Glutamatergic neuron (in vitro differentiated cells): ENCODE measurements around the gene DYNLRB1. TPM values are rescaled to one million over a fixed set of nuclear protein-coding genes. Genes with fewer than 3 reads are reported as not detected.
A peak's percentile ranks its signal among the peaks of the same experiment; 100 is the strongest.

Source experiments
- DNase-seq: peaks from one replicate; pipeline ENCODE4 v3.0.0; 2022
- H3K27ac Mint-ChIP-seq: one replicate; pipeline ENCODE4 v1.8.0; 2020; ENCODE audit warnings: mild to moderate bottlenecking, mixed read lengths, inconsistent platforms; ENCODE audit not compliant: unreplicated experiment
- H3K27me3 Mint-ChIP-seq: one replicate; pipeline ENCODE4 v1.8.0; 2020; ENCODE audit warnings: mild to moderate bottlenecking, moderate library complexity, mixed read lengths, inconsistent platforms; ENCODE audit not compliant: unreplicated experiment
- H3K36me3 Mint-ChIP-seq: one replicate; pipeline ENCODE4 v1.8.0; 2020; ENCODE audit warnings: mild to moderate bottlenecking, mixed read lengths, inconsistent platforms; ENCODE audit not compliant: unreplicated experiment
- H3K4me1 Mint-ChIP-seq: one replicate; pipeline ENCODE4 v1.8.0; 2020; ENCODE audit warnings: mild to moderate bottlenecking, low read depth, mixed read lengths, inconsistent platforms; ENCODE audit not compliant: unreplicated experiment
- H3K4me3 Mint-ChIP-seq: one replicate; pipeline ENCODE4 v1.8.0; 2020; ENCODE audit warnings: mild to moderate bottlenecking, mixed read lengths, inconsistent platforms; ENCODE audit not compliant: unreplicated experiment
- H3K9me3 Mint-ChIP-seq: one replicate; pipeline ENCODE4 v1.8.0; 2020; ENCODE audit warnings: mild to moderate bottlenecking, moderate library complexity, mixed read lengths, inconsistent platforms; ENCODE audit not compliant: unreplicated experiment
- long read RNA-seq: library from polyadenylated mRNA; unstranded; transcript quantifications from one replicate; pipeline ENCODE4 v2.0.0, GENCODE V29; 2020; ENCODE audit not compliant: unreplicated experiment
- total RNA-seq: library from RNA; stranded (reverse); fragmentation: NEBNext Ultra II Directional; extraction: Animal tissue kit (Norgen Biotek cat#: 25700); gene quantifications from one replicate; pipeline ENCODE4 v1.2.1, GENCODE V29; 2021; ENCODE audit not compliant: unreplicated experiment
- TF ChIP-seq, protein P1 (sequence below): fragments of 200-600 bp; sonication (generic); IDR thresholded peaks from one replicate; pipeline ENCODE4 v1.5.0; 2021; ENCODE audit not compliant: partially characterized antibody, unreplicated experiment

The DYNLRB1 gene
- 185 TPM for total RNA-seq
- long read RNA-seq, transcript DYNLRB1-202 (4 exons, 675 nt), result major isoform, 106 of 120 reads
- long read RNA-seq, partial matches to known transcripts, result 6 of 120 reads
- long read RNA-seq, other reads (novel, unspliced or antisense), result 6 of 120 reads

GRCh38 chr20:34516247-34517113 lies at the start of gene DYNLRB1:
DYNLRB1 (plus strand) TSS chr20:34516422; CDS start chr20:34516459, 37 bp downstream.
- Mint-ChIP-seq H3K9me3 (peaks cover 14% of the 10 kb centered on the region), H3K36me3 (no peaks in the 10 kb centered on the region), H3K4me3 (peak within 1 kb of the TSS; percentile 98), H3K27me3 (peaks cover 7% of the 10 kb centered on the region), H3K27ac (peak within 1 kb of the TSS; percentile 98), H3K4me1 (peaks cover 11% of the 10 kb centered on the region)
- DNase-seq, result peak; percentile 99
- TF ChIP-seq, protein P1, sequence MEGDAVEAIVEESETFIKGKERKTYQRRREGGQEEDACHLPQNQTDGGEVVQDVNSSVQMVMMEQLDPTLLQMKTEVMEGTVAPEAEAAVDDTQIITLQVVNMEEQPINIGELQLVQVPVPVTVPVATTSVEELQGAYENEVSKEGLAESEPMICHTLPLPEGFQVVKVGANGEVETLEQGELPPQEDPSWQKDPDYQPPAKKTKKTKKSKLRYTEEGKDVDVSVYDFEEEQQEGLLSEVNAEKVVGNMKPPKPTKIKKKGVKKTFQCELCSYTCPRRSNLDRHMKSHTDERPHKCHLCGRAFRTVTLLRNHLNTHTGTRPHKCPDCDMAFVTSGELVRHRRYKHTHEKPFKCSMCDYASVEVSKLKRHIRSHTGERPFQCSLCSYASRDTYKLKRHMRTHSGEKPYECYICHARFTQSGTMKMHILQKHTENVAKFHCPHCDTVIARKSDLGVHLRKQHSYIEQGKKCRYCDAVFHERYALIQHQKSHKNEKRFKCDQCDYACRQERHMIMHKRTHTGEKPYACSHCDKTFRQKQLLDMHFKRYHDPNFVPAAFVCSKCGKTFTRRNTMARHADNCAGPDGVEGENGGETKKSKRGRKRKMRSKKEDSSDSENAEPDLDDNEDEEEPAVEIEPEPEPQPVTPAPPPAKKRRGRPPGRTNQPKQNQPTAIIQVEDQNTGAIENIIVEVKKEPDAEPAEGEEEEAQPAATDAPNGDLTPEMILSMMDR, result no peak

DNA sequence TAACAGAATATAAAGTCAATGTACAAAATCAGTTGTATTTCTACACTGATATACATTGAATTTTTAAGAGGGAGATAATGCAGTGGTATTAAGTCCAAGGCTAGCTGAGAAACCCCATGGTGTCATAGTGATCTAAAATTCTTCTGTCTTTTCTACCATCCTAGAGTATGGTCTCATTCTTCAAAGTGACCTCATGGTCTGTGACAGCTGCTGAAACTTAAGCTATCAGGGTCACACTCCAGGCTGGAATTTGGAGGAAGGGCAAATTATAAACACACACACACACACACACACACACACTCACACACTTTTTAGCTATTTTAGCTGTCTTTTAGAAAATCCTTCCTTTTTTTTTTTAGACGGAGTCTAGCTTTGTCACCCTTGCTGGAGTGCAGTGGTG lies 47.3 kb upstream of the DYNLRB1 start:
- no peak overlapping the region for H3K27ac Mint-ChIP-seq
- H3K27me3 Mint-ChIP-seq, result peaks cover under 1% of the 10 kb centered on the region
- TF ChIP-seq, protein P1, result no peak
- no peak for DNase-seq
- no peak overlapping the region for H3K4me3 Mint-ChIP-seq
- H3K4me1 Mint-ChIP-seq, result peaks cover 22% of the 10 kb centered on the region
- H3K9me3 Mint-ChIP-seq, result peaks cover 1% of the 10 kb centered on the region
- H3K36me3 Mint-ChIP-seq, result no peaks in the 10 kb centered on the region

GRCh38 chr20:34472246-34472925 lies 43.8 kb upstream of the DYNLRB1 start:
- Mint-ChIP-seq H3K9me3 (peaks cover 15% of the 10 kb centered on the region), H3K36me3 (peaks cover 9% of the 10 kb centered on the region), H3K27me3 (peaks cover 8% of the 10 kb centered on the region), H3K4me1 (peaks cover 26% of the 10 kb centered on the region), H3K4me3 (peak overlapping the region; percentile 67), H3K27ac (peak overlapping the region; percentile 97)
- TF ChIP-seq, protein P1, result no peak
- DNase-seq, result no peak

DNA sequence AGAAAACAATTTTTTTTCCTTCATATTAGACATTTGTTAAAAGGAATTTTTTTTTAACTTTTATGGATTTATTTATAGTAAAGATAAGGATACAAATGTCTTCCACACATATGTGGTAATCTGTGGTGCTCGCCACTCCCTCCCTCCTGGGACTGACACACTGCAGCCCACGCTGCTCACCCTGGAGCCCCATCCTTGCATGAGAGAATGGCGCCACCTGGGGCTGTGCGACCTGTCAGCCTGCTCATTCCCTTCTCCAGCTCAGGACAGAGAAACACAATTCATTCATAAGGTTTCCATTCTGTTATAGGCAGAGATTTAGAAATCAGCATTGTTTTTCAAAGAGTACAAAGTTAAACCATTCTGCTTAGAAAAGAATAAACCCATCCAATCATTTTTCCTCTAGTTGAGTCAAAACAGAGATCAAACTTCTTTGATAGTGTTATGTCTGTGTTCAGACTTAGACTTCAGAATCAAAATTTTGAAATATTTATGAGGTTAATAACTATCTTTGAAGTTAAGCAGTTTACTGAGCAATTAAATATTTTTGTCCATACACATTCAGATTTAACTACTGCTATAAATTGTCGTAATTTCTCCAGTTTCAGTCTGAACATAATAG lies 42.8 kb upstream of the DYNLRB1 start:
- peaks cover 26% of the 10 kb centered on the region for H3K4me1 Mint-ChIP-seq
- H3K9me3 Mint-ChIP-seq, result peaks cover 15% of the 10 kb centered on the region
- TF ChIP-seq, protein P1, result no peak
- H3K27me3 Mint-ChIP-seq, result peaks cover 8% of the 10 kb centered on the region
- H3K36me3 Mint-ChIP-seq, result peaks cover 9% of the 10 kb centered on the region
- H3K27ac Mint-ChIP-seq, result peak overlapping the region; percentile 97
- peak overlapping the region; percentile 75 for H3K4me3 Mint-ChIP-seq
- DNase-seq, result peak; percentile 82
